DMS153 treated with DMSO at 0.1 percent for 48 hours (cell line): ENCODE data around the gene WDR18.

Source experiments
- DNase-seq: peaks from one replicate; lab custom pipeline; 2025; ENCODE audit not compliant: unreplicated experiment; lab: John Stamatoyannopoulos, UW

The WDR18 gene

GRCh38 chr19:991174-991931 lies 7.2 kb downstream of the WDR18 start:
- DNase-seq = no peak

- DNase-seq = no peak
These were observed 8.0 kb downstream of the WDR18 start for GRCh38 chr19:991932-992669.

DNA sequence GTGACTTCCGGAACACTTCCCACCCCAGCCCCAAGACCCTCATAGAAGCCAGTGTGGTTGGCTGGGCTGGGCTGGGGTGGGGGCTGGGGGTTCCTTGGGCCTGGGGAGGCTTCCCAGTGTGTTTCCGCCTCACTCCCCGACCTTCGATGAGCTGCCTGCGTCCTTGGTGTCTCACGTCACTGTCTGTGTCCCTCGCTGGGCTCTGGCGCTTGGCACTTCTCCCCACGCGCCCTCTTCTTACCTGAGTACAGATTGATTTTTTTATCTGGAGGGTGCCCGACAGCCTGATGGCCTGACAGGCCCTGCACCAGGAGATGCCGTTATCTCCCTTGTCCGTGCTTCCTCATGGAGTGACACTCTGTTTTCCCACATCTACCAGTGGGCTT lies 8.5 kb downstream of the WDR18 start:
- DNase-seq = no peak

GRCh38 chr19:993361-993830 lies 9.3 kb downstream of the WDR18 start:
- no peak for DNase-seq

- DNase-seq = no peak
These were observed 9.8 kb downstream of the WDR18 start for GRCh38 chr19:993831-994393.

- no peak for DNase-seq
These were observed 10.4 kb downstream of the WDR18 start for GRCh38 chr19:994516-994915.

- no peak for DNase-seq
These were observed 11.1 kb downstream of the WDR18 start for GRCh38 chr19:995051-995827.

DNA sequence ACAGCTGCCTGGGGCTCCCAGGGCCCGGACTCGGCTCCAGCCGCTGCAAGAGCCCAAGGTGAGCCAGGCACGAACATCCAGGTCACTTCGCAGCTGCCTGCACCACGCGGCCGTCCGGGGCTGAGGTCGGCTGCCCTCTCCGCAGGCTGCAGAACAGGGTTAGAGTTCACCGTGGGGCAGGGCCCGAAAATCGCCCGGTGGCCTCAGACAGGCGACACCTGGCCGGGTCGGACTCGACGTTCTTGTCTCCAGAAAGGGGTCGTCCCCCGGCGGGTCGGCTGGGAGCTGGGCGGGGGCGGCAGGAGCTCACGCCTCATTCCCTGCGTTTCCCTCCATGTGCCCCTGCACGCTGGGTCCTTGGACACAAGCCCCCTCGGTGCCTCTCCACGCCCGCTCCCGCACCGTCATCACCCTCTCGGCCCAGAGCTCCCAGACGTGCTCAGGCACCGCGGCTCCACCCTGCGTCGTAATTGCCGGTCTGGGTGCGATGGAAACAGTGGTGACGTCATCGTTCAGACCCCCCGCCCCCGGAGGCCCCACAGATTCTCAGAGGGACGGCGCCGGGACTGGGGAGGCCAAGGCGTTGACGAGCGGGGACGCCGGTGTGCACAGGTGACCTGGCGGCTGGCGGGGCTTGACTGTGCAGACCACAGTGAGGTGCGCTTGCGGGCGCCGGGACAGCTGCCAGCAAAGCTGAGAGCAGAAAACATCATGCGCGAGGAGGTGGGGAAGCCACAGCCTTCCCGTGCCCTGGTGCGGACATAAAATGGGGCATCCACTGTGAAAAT lies 12.1 kb downstream of the WDR18 start:
- no peak for DNase-seq

GRCh38 chr19:998064-998463 lies 13.9 kb downstream of the WDR18 start:
- DNase-seq = no peak

GRCh38 chr19:999379-999719 lies 15.2 kb downstream of the WDR18 start:
- no peak for DNase-seq

- no peak for DNase-seq
These were observed 15.9 kb downstream of the WDR18 start, which contains the start of gene GRIN3B for GRCh38 chr19:1000095-1000494. GRIN3B (plus strand) TSS chr19:1000419; CDS start chr19:1000438, 19 bp downstream.

DNA sequence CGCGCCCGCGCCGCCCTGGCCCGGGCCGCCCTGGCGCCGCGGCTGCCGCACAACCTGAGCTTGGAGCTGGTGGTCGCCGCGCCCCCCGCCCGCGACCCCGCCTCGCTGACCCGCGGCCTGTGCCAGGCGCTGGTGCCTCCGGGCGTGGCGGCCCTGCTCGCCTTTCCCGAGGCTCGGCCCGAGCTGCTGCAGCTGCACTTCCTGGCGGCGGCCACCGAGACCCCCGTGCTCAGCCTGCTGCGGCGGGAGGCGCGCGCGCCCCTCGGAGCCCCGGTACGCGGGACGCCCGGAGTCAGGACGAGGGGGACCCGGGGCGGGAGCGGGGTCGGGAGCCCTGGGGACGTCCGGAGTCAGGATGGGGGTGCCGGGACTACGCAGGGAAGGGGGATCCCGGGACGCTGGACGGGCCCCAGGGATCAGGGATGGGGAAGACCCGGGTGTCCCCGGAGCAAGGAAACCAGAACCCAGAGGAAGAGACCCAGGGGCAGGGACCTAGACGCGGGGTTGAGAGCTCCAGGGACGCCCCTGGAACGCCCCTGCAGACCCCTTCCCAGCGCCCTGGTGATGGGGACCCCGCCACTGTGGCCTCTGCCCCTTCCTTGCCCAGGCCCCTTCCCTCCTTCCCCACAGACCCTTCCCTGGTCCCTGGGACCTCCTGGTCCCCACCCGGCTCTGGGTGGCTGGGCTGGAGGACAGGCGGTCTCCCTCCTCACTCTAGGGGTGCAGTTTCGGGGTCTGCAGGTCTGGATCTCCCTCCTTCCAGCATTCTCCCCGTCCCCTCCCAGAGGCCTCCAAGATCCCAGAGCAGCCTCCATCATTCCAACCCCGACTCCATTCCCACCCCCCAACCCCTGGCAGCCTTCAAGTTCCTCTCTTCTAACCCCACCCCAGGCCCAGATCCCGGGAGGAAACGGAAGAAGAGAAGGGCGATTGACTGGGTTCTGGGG lies 16.7 kb downstream of the WDR18 start:
- DNase-seq = no peak

GRCh38 chr19:1001538-1002166 lies 17.5 kb downstream of the WDR18 start:
- DNase-seq = no peak

DNA sequence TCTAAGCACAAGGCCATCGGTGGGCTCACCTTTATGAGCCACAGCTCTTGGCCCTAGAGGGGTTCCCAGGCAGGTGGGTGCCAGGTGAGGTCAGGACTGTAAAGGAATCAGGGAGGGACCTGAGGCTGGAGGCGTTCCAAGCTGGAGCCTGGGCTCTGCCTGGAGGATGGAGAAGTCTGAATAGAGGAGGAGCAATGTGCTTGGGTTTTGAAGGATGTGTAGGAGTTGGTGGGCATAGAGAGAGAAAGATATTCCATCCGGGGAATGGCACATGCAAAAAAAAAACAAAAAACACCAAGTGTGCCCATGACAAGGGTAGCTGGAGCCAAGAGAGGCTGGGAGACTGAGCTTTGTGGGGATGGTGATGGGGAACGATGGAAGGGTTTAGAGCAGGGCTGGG lies 18.5 kb downstream of the WDR18 start:
- no peak for DNase-seq

GRCh38 chr19:1003283-1003682 lies 19.1 kb downstream of the WDR18 start:
- DNase-seq = no peak

DNA sequence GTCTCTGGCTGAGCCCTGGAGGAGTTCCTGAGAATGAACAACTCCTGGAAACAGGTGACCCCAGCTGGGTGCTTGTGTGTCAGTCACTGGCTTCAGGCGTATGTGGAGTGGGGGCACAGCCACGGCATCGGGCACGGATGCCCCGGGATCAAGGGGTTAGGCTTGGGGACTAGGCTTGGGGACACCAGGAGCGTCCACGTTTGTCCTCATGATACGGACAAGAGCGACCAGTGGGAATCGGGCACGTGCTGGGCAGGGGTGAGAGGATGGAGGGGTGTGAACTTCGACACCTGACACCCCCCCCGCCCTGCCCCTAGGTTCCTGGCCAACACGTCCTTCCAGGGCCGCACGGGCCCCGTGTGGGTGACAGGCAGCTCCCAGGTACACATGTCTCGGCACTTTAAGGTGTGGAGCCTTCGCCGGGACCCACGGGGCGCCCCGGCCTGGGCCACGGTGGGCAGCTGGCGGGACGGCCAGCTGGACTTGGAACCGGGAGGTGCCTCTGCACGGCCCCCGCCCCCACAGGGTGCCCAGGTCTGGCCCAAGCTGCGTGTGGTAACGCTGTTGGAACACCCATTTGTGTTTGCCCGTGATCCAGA lies 20.2 kb downstream of the WDR18 start:
- no peak for DNase-seq

DNA sequence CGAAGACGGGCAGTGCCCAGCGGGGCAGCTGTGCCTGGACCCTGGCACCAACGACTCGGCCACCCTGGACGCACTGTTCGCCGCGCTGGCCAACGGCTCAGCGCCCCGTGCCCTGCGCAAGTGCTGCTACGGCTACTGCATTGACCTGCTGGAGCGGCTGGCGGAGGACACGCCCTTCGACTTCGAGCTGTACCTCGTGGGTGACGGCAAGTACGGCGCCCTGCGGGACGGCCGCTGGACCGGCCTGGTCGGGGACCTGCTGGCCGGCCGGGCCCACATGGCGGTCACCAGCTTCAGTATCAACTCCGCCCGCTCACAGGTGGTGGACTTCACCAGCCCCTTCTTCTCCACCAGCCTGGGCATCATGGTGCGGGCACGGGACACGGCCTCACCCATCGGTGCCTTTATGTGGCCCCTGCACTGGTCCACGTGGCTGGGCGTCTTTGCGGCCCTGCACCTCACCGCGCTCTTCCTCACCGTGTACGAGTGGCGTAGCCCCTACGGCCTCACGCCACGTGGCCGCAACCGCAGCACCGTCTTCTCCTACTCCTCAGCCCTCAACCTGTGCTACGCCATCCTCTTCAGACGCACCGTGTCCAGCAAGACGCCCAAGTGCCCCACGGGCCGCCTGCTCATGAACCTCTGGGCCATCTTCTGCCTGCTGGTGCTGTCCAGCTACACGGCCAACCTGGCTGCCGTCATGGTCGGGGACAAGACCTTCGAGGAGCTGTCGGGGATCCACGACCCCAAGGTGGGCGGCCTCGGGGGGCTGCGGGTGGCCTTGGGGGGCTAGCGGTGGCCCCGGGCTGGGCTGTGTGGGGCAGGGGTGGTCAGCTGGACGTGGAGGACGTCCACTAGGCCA lies 20.9 kb downstream of the WDR18 start:
- no peak for DNase-seq
